ENCODE results near the gene CLEC1A. TPM values are rescaled to one million over a fixed set of nuclear protein-coding genes. Genes with fewer than 3 reads are reported as not detected.

Gene CLEC1A
- total and polyA plus RNA-seq, 2 experiments from 2014 or later = not detected

DNA sequence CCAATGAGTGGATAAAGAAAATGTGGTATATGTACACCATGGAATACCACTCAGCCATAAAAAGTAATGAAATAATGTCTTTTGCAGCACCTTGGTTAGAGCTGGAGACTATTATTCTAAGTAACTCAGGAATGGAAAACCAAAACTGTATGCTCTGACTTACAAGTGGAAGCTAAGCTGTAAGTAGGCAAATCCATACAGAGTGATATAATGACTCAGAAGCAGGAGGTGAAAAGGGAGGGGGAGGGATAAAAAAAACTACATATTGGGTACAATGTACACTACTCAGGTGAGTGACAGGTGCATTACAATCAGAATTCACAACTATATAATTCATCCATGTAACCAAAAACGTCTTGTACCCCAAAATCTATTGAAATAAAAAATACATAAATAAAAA, 15.1 kb upstream of the CLEC1A start:
- Histone ChIP-seq H3K9me3 (ENCODE audit: low read depth) (no peaks in the 10 kb centered on the region), H3K4me1 (ENCODE audit: low read depth) (no peaks in the 10 kb centered on the region), H3K27me3 (peaks cover 11% of the 10 kb centered on the region), H3K27ac (no peak overlapping the region), H3K36me3 (no peaks in the 10 kb centered on the region), H3K4me3 (no peak overlapping the region)
- DNase-seq (ENCODE audit: low read depth in 1 of 2, low spot score in 1 of 2) = no peak
- TF ChIP-seq, protein P1, sequence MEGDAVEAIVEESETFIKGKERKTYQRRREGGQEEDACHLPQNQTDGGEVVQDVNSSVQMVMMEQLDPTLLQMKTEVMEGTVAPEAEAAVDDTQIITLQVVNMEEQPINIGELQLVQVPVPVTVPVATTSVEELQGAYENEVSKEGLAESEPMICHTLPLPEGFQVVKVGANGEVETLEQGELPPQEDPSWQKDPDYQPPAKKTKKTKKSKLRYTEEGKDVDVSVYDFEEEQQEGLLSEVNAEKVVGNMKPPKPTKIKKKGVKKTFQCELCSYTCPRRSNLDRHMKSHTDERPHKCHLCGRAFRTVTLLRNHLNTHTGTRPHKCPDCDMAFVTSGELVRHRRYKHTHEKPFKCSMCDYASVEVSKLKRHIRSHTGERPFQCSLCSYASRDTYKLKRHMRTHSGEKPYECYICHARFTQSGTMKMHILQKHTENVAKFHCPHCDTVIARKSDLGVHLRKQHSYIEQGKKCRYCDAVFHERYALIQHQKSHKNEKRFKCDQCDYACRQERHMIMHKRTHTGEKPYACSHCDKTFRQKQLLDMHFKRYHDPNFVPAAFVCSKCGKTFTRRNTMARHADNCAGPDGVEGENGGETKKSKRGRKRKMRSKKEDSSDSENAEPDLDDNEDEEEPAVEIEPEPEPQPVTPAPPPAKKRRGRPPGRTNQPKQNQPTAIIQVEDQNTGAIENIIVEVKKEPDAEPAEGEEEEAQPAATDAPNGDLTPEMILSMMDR (IDR thresholded peaks at IDR 0.05; ENCODE audit: low read depth, low read length) = no peak

DNA sequence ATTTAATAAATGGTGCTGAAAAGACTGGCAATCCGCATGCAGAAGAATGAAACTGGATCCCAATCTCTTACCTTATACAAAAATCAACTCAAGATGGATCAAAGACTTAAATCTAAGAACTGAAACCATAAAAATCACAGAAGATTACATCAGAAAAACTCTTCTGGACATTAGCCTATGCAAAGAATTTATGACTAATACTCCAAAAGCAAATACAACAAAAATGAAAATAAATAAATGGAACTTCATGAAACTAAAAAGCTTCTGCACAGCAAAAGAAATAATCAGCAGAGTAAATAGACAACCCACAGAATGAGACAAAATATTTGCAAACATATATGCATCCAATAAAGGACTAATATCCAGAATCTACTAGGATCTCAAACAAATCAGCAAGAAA, 14.3 kb upstream of the CLEC1A start:
- peaks cover 3% of the 10 kb centered on the region for H3K27me3 ChIP-seq
- H3K27ac ChIP-seq = no peak overlapping the region
- H3K9me3 ChIP-seq (ENCODE audit: low read depth) = no peaks in the 10 kb centered on the region
- H3K36me3 ChIP-seq = no peaks in the 10 kb centered on the region
- H3K4me1 ChIP-seq (ENCODE audit: low read depth) = no peaks in the 10 kb centered on the region
- no peak for DNase-seq (ENCODE audit: low read depth in 1 of 2, low spot score in 1 of 2)
- no peak overlapping the region for H3K4me3 ChIP-seq
- TF ChIP-seq, protein P1 (IDR thresholded peaks at IDR 0.05; ENCODE audit: low read depth, low read length) = no peak

DNA sequence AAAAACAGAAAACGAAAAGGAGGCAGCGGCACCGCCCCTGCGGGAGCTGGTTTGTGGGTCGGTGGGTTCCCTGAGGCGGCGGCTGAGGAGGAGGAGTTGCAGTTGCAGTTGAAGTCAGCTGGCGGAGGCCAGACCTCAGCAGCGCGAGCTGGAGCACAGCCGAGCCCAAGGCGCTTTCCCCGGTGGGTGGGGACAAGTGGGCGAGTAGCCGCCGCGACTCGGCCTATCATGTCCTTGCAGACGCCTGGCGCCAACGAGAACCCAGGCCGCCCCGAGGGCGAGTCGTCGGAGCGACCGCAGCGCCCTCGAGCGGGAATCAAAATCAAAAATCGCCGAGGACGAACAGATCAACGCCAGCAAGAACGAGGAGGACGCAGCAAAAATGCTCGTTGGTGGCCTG, 12.7 kb upstream of the CLEC1A start:
- H3K9me3 ChIP-seq (ENCODE audit: low read depth) = no peaks in the 10 kb centered on the region
- DNase-seq (ENCODE audit: low read depth in 1 of 2, low spot score in 1 of 2) = no peak
- no peaks in the 10 kb centered on the region for H3K4me1 ChIP-seq (ENCODE audit: low read depth)
- TF ChIP-seq, protein P1 (IDR thresholded peaks at IDR 0.05; ENCODE audit: low read depth, low read length) = no peak
- H3K4me3 ChIP-seq = no peak overlapping the region
- H3K36me3 ChIP-seq = no peaks in the 10 kb centered on the region
- no peak overlapping the region for H3K27ac ChIP-seq
- H3K27me3 ChIP-seq = no peaks in the 10 kb centered on the region

DNA sequence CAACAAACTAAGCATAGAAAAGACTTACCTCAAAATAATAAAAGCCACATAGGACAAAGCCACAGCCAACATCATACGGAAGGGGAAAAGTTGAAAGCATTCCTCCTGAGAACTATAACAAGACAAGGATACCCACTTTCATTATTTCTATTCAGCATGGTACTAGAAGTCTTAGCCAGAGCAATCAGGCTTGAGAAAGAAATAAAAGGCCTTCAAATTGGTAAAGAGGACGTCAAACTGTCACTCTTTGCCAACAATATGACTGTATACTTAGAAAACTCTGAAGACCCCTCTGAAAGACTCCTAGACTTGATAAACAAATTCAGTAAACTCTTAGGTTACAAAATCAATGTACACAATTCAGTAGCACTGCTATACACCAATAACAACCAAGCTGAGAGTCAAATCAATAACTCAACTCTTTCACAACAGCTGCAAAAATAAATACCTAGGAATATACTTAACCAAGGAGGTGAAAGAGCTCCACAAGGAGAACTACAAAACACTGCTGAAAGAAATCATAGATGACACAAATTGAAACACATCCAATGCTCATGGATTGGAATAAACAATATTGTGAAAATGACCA, 11.6 kb upstream of the CLEC1A start:
- Histone ChIP-seq H3K27me3 (no peaks in the 10 kb centered on the region), H3K4me1 (ENCODE audit: low read depth) (no peaks in the 10 kb centered on the region), H3K9me3 (ENCODE audit: low read depth) (no peaks in the 10 kb centered on the region), H3K4me3 (no peak overlapping the region), H3K27ac (no peak overlapping the region), H3K36me3 (no peaks in the 10 kb centered on the region)
- no peak for DNase-seq (ENCODE audit: low read depth in 1 of 2, low spot score in 1 of 2)
- TF ChIP-seq, protein P1 (IDR thresholded peaks at IDR 0.05; ENCODE audit: low read depth, low read length) = no peak

DNA sequence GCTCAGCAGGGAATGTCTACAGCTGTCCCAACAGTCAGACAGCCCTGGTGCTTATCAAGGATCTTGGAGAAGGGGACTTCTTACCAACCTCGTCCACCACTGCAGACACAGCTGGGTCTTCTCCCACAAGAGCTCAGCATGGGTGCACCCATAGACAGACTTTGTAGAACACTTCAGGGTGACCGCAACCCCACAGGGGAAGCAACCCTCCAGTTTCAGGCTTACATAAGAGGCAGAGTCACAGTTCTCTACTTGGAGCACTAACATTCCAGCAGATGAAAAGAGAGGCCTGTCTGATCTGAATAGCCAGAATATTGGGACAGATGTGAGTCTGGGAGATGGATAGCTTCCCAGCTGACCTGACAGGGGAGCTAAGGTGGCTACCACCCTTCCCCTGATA, 3.5 kb upstream of the CLEC1A start:
- Histone ChIP-seq H3K27ac (no peak overlapping the region), H3K9me3 (ENCODE audit: low read depth) (no peaks in the 10 kb centered on the region), H3K4me3 (no peak overlapping the region), H3K4me1 (ENCODE audit: low read depth) (no peaks in the 10 kb centered on the region), H3K27me3 (no peaks in the 10 kb centered on the region), H3K36me3 (no peaks in the 10 kb centered on the region)
- DNase-seq (ENCODE audit: low read depth in 1 of 2, low spot score in 1 of 2) = no peak
- TF ChIP-seq, protein P1 (IDR thresholded peaks at IDR 0.05; ENCODE audit: low read depth, low read length) = no peak
